GM18870 (cell line): ENCODE results near the gene PDE4D.
"Not testable (repeated sequence)": the region's sequence is repeated elsewhere in the genome, so short reads cannot be mapped to it uniquely, and the experiment has no call there.

Source experiments
- ATAC-seq: cut with Tn5 transposase; IDR thresholded peaks from one replicate; pipeline ENCODE4 v1.9.1; 2021; ENCODE audit warnings: moderate library complexity; ENCODE audit not compliant: unreplicated experiment

The PDE4D gene

GRCh38 chr5:58963821-58964220 is 929.7 kb downstream of the PDE4D start:
- ATAC-seq = no peak

- ATAC-seq = no peak
These were observed 930.2 kb downstream of the PDE4D start for GRCh38 chr5:58963361-58963760.

- ATAC-seq = peak; percentile 75
These were observed 931.8 kb downstream of the PDE4D start for GRCh38 chr5:58961631-58962280.

- ATAC-seq = no peak
These were observed 934.8 kb downstream of the PDE4D start for GRCh38 chr5:58958701-58959100.

GRCh38 chr5:58953218-58953617 is 940.3 kb downstream of the PDE4D start:
- ATAC-seq = not testable (repeated sequence)

GRCh38 chr5:58950224-58950623 is 943.3 kb downstream of the PDE4D start:
- no peak for ATAC-seq

GRCh38 chr5:58946230-58946629 is 947.3 kb downstream of the PDE4D start:
- ATAC-seq = no peak

- no peak for ATAC-seq
These were observed 949.3 kb downstream of the PDE4D start for GRCh38 chr5:58944221-58944620.

GRCh38 chr5:58940446-58940845 is 953.1 kb downstream of the PDE4D start:
- ATAC-seq = no peak

GRCh38 chr5:58939664-58940063 is 953.9 kb downstream of the PDE4D start:
- no peak for ATAC-seq

GRCh38 chr5:58938563-58939424 is 954.7 kb downstream of the PDE4D start:
- no peak for ATAC-seq

GRCh38 chr5:58937031-58937681 is 956.4 kb downstream of the PDE4D start:
- ATAC-seq = no peak

GRCh38 chr5:58934629-58935097 is 958.9 kb downstream of the PDE4D start:
- no peak for ATAC-seq

GRCh38 chr5:58933891-58934628 is 959.5 kb downstream of the PDE4D start:
- ATAC-seq = no peak

GRCh38 chr5:58932057-58932612 is 961.4 kb downstream of the PDE4D start:
- no peak for ATAC-seq

- no peak for ATAC-seq
These were observed 963.0 kb downstream of the PDE4D start for GRCh38 chr5:58930520-58930919.

- ATAC-seq = no peak
These were observed 963.8 kb downstream of the PDE4D start for GRCh38 chr5:58929726-58930125.

- ATAC-seq = no peak
These were observed 965.6 kb downstream of the PDE4D start for GRCh38 chr5:58927938-58928337.

- ATAC-seq = no peak
These were observed 966.3 kb downstream of the PDE4D start for GRCh38 chr5:58927181-58927580.

GRCh38 chr5:58926541-58926935 is 967.0 kb downstream of the PDE4D start:
- ATAC-seq = no peak
